HCT116 (cell line): Measurements from ENCODE around the gene CENPB. TPM values are rescaled to one million over a fixed set of nuclear protein-coding genes. Genes with fewer than 3 reads are reported as not detected.
A peak's percentile ranks its signal among the peaks of the same experiment; 100 is the strongest.

Experiments
- ATAC-seq: fragments of 200-7000 bp; cut with Tn5 transposase; 2 replicates; pipeline ENCODE4 v1.9.1; 2020; ENCODE audit warnings: mild to moderate bottlenecking, moderate library complexity
- BruUV-seq: library from RNA; stranded (reverse); fragments of 400-500 nt; replicated peaks from 2 replicates; lab custom pipeline; 2021; lab: Mats Ljungman, UMichigan
- CTCF ChIA-PET: fragments of 300-600 bp; sonication (Branson Sonifier 250); formaldehyde crosslinking; loops from one replicate; lab custom pipeline; 2021; ENCODE audit warnings: antibody characterized with exemption; lab: Charles Lee
- POLR2A ChIA-PET: fragments of 300-600, 350-600 bp; sonication (Branson Sonifier 250); formaldehyde crosslinking; loops from one replicate; lab custom pipeline; 2021; ENCODE audit warnings: antibody characterized with exemption; lab: Charles Lee
- RAD21 ChIA-PET, 2 experiments: fragments of 300-600 bp; sonication (Branson Sonifier 250); formaldehyde crosslinking; loops; one replicate each; lab custom pipeline; 2023; ENCODE audit warnings: low total read pairs in 2 of 2; ENCODE audit not compliant: uncharacterized antibody in 2 of 2, unreplicated experiment in 2 of 2, low non-redundant PET in 1 of 2; lab: Charles Lee
- DNase-seq: peaks from one replicate; pipeline ENCODE4 v3.0.0-alpha.2; 2010; ENCODE audit warnings: low read depth, low spot score
- H2AFZ ChIP-seq: fragments of 200-600 bp; shearing (Covaris generic), sonication (generic); 2 replicates; pipeline ENCODE4 v1.6.1; 2017; ENCODE audit warnings: low read depth, mixed run types, mixed read lengths, antibody characterized with exemption, low read length; ENCODE audit not compliant: poor library complexity, severe bottlenecking
- H3K27ac ChIP-seq: 2 replicates; pipeline ENCODE4 v1.5.1; 2012; ENCODE audit warnings: low read depth, low read length
- H3K27me3 ChIP-seq: fragments of 200-600 bp; sonication (generic); 2 replicates; pipeline ENCODE4 v1.6.1; 2016; ENCODE audit warnings: mixed run types, low read length, mixed read lengths; ENCODE audit not compliant: insufficient read depth
- H3K36me3 ChIP-seq, 2 experiments: fragments of 200-500 bp in 1 of 2; fragments of 200-600 bp in 1 of 2; sonication (Bioruptor generic) in 1 of 2; sonication (generic) in 1 of 2; 2 replicates each; pipeline versions ENCODE4 v1.5.1 to v1.6.1; 2014 to 2016; ENCODE audit warnings: low read length in 2 of 2, inconsistent platforms in 1 of 2, mixed read lengths in 1 of 2, mixed run types in 1 of 2; ENCODE audit not compliant: insufficient read depth in 2 of 2, control insufficient read depth in 1 of 2
- H3K4me1 ChIP-seq, 2 experiments: fragments of 200-600 bp in 1 of 2; sonication (generic) in 1 of 2; 2 replicates each; pipeline versions ENCODE4 v1.5.1 to v1.6.1; 2012 to 2017; ENCODE audit warnings: low read length in 2 of 2, inconsistent platforms in 1 of 2, mild to moderate bottlenecking in 1 of 2, mixed read lengths in 1 of 2, mixed run types in 1 of 2, moderate library complexity in 1 of 2; ENCODE audit not compliant: insufficient read depth in 2 of 2, control insufficient read depth in 1 of 2
- H3K4me2 ChIP-seq: fragments of 200-600 bp; sonication (generic); 2 replicates; pipeline ENCODE4 v1.6.1; 2017; ENCODE audit warnings: mixed run types, low read length, mixed read lengths
- H3K4me3 ChIP-seq, 2 experiments: fragments of 200-600 bp in 1 of 2; sonication (generic) in 1 of 2; replicated peaks in 1 of 2; 2 replicates each; pipeline ENCODE4 v1.5.1; 2011 to 2016; ENCODE audit warnings: low read length in 2 of 2, control low read depth in 1 of 2, low read depth in 1 of 2, mild to moderate bottlenecking in 1 of 2, mixed read lengths in 1 of 2, mixed run types in 1 of 2
- H3K79me2 ChIP-seq: fragments of 200-600 bp; sonication (generic); 2 replicates; pipeline ENCODE4 v1.6.1; 2017; ENCODE audit warnings: mild to moderate bottlenecking, mixed run types, low read length, moderate library complexity, mixed read lengths; ENCODE audit not compliant: insufficient read depth
- H3K9ac ChIP-seq: fragments of 200-600 bp; sonication (generic); 2 replicates; pipeline ENCODE4 v1.6.1; 2016; ENCODE audit warnings: low read length, mixed read lengths
- H3K9me2 ChIP-seq: fragments of 200-600 bp; sonication (generic), shearing (Covaris generic); 2 replicates; pipeline ENCODE4 v1.6.1; 2017; ENCODE audit warnings: mixed run types, mild to moderate bottlenecking, moderate library complexity; ENCODE audit not compliant: insufficient read depth
- H3K9me3 ChIP-seq, 2 experiments: fragments of 200-500 bp in 1 of 2; fragments of 200-600 bp in 1 of 2; sonication (Bioruptor generic) in 1 of 2; sonication (generic) in 1 of 2; 2 replicates each; pipeline ENCODE4 v1.6.1; 2014 to 2017; ENCODE audit warnings: low read length in 2 of 2, mixed read lengths in 2 of 2, inconsistent platforms in 1 of 2, low read depth in 1 of 2, mild to moderate bottlenecking in 1 of 2, mixed run types in 1 of 2, moderate library complexity in 1 of 2; ENCODE audit not compliant: control insufficient read depth in 1 of 2, insufficient read depth in 1 of 2
- H4K20me1 ChIP-seq: fragments of 200-600 bp; sonication (generic), shearing (Covaris generic); 2 replicates; pipeline ENCODE4 v1.6.1; 2017; ENCODE audit warnings: mixed run types, mild to moderate bottlenecking, moderate library complexity; ENCODE audit not compliant: insufficient read depth
- CEBPB ChIP-seq: IDR thresholded peaks from 2 replicates; pipeline ENCODE4 v1.6.1; 2012; ENCODE audit warnings: low read depth
- JUND ChIP-seq: IDR thresholded peaks from 2 replicates; pipeline ENCODE4 v1.6.1; 2012
- POLR2AphosphoS5 ChIP-seq: IDR thresholded peaks from 2 replicates; pipeline ENCODE4 v1.6.1; 2011; ENCODE audit warnings: mild to moderate bottlenecking, low read depth, low read length, moderate library complexity
- SIN3A ChIP-seq: IDR thresholded peaks from 2 replicates; pipeline ENCODE4 v1.6.1; 2012; ENCODE audit warnings: low read depth
- ZFX ChIP-seq: fragments of 450-650 bp; IDR thresholded peaks from 2 replicates; pipeline ENCODE4 v1.6.1; 2017
- intact Hi-C: fragments of 100-400 bp; cut with micrococcal nuclease; formaldehyde crosslinking; loops from 2 replicates; pipeline ENCODE4 v1.10.0; 2022
- total RNA-seq: library from RNA; stranded (reverse); gene quantifications from one replicate; pipeline ENCODE4 v1.2.1, GENCODE V29; 2021; ENCODE audit not compliant: unreplicated experiment
- TF ChIP-seq, protein P1 (sequence below): IDR thresholded peaks from 2 replicates; pipeline ENCODE4 v1.6.1; 2012
- TF ChIP-seq, protein P2 (sequence below), 3 experiments: fragments of 200-600 bp in 1 of 3; sonication (generic) in 1 of 3; IDR thresholded peaks in 2 of 3; conservative IDR thresholded peaks in 1 of 3; 2 replicates each; pipeline ENCODE4 v1.5.1; 2012 to 2017; ENCODE audit warnings: low read depth in 2 of 3, low read length in 2 of 3, antibody characterized with exemption in 1 of 3, borderline replicate concordance in 1 of 3, control low read depth in 1 of 3, mild to moderate bottlenecking in 1 of 3, mixed read lengths in 1 of 3, mixed run types in 1 of 3, moderate library complexity in 1 of 3; ENCODE audit not compliant: insufficient read depth in 1 of 3

Gene CENPB
- total RNA-seq, 1 experiment from 2014 or later, result 67.2 TPM

DNA sequence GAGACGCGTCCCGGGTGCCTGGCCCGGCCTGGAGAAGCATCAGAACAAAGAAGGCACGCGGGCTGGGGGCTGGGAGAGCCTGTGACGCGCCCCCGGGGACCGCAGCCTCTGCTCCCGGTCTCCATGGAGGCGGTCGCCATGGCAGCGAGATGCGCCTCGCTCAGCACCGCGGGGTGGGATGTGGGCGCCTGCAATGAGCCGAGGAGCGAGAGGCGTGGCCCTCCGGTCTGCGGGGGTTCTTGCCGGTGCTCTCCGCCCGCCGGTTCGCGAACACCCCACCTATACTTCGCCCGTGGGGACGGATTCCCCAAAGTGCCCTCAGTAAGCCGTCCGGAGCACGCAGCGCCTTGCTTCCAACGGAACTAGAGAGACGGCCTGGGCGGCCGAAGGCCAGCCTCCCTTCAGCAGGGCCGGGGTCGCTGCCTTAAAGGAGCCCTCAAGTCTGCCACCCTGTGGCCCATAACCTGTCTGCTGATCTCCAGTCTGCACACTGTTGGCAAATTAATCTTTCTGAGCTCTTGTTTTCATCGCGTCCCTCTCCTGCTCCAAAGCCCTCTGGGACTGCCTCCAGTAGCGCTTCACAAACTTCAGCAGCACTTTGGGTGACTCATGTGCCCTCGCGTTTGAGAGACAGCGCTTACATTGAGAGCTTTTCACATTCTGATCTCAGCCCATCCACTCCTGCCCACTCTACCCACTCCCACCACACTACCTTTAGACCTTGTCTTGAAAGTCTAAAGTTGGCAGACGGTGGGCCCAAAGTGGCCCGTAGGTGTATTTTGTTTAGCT is 18.0 kb downstream of the CENPB start:
- Histone ChIP-seq H3K9me2 (no peaks in the 10 kb centered on the region), H3K4me2 (peak overlapping the region; percentile 90), H3K36me3 (peaks cover 0 to 6% of the 10 kb centered on the region in 2 experiments; a peak in 1 of 4 replicates), H3K9ac (peak overlapping the region; percentile 86), H3K9me3 (no peaks in the 10 kb centered on the region), H3K4me3 (peak overlapping the region; percentile 81 to 84), H2AFZ (peak overlapping the region; percentile 38), H3K27ac (peak overlapping the region; percentile 83), H4K20me1 (no peaks in the 10 kb centered on the region), H3K79me2 (peaks cover 37% of the 10 kb centered on the region), H3K27me3 (no peaks in the 10 kb centered on the region), H3K4me1 (peaks cover 12 to 36% of the 10 kb centered on the region in 2 experiments)
- ChIA-PET CTCF (interaction anchor here (0.6 to 2.6 kb wide), 15 partner anchors 11 to 304 kb away, joined by 3 to 23 read pairs (median 6); partner anchors contain the start of genes AP5S1, CENPB and SPEF1), POLR2A (interaction anchor here (1.3 kb wide), 1 partner anchor 13 kb away, joined by 7 read pairs; the partner anchor contains the start of gene SPEF1), RAD21 (no interaction called here)
- intact Hi-C loops, result loop anchor here (2.0 to 5.0 kb wide), 2 partner anchors 52 to 206 kb away; no protein-coding TSS in a partner anchor
- TF ChIP-seq POLR2AphosphoS5 (no peak), CEBPB (no peak), JUND (no peak), ZFX (0 out of 2 replicates have a peak, but pooled peaks have one; percentile 19), SIN3A (no peak)
- TF ChIP-seq, protein P1, sequence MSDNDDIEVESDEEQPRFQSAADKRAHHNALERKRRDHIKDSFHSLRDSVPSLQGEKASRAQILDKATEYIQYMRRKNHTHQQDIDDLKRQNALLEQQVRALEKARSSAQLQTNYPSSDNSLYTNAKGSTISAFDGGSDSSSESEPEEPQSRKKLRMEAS, result no peak
- TF ChIP-seq, protein P2, sequence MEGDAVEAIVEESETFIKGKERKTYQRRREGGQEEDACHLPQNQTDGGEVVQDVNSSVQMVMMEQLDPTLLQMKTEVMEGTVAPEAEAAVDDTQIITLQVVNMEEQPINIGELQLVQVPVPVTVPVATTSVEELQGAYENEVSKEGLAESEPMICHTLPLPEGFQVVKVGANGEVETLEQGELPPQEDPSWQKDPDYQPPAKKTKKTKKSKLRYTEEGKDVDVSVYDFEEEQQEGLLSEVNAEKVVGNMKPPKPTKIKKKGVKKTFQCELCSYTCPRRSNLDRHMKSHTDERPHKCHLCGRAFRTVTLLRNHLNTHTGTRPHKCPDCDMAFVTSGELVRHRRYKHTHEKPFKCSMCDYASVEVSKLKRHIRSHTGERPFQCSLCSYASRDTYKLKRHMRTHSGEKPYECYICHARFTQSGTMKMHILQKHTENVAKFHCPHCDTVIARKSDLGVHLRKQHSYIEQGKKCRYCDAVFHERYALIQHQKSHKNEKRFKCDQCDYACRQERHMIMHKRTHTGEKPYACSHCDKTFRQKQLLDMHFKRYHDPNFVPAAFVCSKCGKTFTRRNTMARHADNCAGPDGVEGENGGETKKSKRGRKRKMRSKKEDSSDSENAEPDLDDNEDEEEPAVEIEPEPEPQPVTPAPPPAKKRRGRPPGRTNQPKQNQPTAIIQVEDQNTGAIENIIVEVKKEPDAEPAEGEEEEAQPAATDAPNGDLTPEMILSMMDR (IDR thresholded peaks at IDR 0.05 in 2 of 3, conservative IDR thresholded peaks at IDR 0.05 in 1 of 3; ENCODE audit: borderline replicate concordance in 1 of 3, insufficient read depth in 1 of 3, low read depth in 2 of 3, low read length in 2 of 3), result peak; percentile 35 to 54 (median 45); a peak in 5 of 6 replicates
- peak; percentile 52 for DNase-seq
- ATAC-seq, result peak; percentile 52
- TSS peak; percentile 85 for BruUV-seq
